Subcutaneous adipose tissue (tissue), 4 donors: Measurements from ENCODE around the gene APOL3. TPM values are rescaled to one million over a fixed set of nuclear protein-coding genes. Genes with fewer than 3 reads are reported as not detected.

Source experiments
- CTCF ChIP-seq: fragments of 450-650 bp; IDR thresholded peaks from one replicate; pipeline ENCODE4 v1.5.1; 2016; ENCODE audit warnings: low read depth, mild to moderate bottlenecking, control low read depth, antibody characterized with exemption, moderate library complexity
- total RNA-seq, 4 donors: library from RNA; depleted of rRNA; stranded (reverse); fragments of >200 nt; gene quantifications; one replicate each; pipeline ENCODE4 v1.1.0, GENCODE V29; 2016

APOL3 gene
- total RNA-seq, 4 donors from 2014 or later: 99.3 to 166 (median 121) TPM

- TF ChIP-seq CTCF: no peak
Measured at GRCh38 chr22:36183446-36183845, 22.9 kb upstream of the APOL3 start.

- TF ChIP-seq CTCF: no peak
Measured at GRCh38 chr22:36182857-36183256, 22.3 kb upstream of the APOL3 start.

GRCh38 chr22:36182056-36182455 is 21.5 kb upstream of the APOL3 start:
- no peak for TF ChIP-seq CTCF

GRCh38 chr22:36180928-36181327 is 20.4 kb upstream of the APOL3 start:
- no peak for TF ChIP-seq CTCF

- TF ChIP-seq CTCF: no peak
Measured at GRCh38 chr22:36180038-36180880, 19.7 kb upstream of the APOL3 start.

- TF ChIP-seq CTCF: no peak
Measured at GRCh38 chr22:36177160-36177559, 16.6 kb upstream of the APOL3 start.

GRCh38 chr22:36175892-36176291 is 15.3 kb upstream of the APOL3 start:
- no peak for TF ChIP-seq CTCF
